ENCODE measurements around the gene MEST.
"Not testable (repeated sequence)": the region's sequence is repeated elsewhere in the genome, so short reads cannot be mapped to it uniquely, and the experiment has no call there.

DNA sequence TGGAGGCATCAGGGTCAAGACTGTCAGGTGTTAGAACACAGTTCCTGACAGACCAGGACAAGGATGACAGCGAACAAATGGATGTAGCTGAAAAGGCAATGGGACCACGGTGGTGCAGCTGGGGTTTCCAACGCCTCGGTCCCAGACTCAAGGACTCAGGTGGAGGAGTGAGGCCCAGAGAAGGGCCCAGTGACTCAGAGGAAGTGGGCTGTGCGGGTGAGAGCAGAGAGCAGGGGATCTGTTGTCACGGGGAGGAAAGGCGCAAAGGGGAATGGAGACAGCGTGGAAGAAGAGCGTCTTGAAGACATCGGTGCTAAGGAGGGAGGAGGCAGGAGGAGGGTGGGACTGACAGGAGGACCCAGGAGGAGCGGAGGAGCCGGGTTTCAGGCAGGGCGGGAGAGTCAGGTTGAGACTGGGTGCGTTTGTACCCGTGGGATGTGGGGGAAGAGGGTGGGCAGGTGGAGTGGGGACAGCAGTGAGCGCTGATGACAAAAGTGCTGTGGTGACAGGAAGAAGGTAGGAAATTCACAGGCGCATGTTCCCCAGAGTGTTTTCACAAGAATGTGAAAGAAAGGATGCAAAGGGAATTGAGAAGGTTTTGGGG, 36.0 kb downstream of the MEST start:
- TF ChIP-seq, protein P1, sequence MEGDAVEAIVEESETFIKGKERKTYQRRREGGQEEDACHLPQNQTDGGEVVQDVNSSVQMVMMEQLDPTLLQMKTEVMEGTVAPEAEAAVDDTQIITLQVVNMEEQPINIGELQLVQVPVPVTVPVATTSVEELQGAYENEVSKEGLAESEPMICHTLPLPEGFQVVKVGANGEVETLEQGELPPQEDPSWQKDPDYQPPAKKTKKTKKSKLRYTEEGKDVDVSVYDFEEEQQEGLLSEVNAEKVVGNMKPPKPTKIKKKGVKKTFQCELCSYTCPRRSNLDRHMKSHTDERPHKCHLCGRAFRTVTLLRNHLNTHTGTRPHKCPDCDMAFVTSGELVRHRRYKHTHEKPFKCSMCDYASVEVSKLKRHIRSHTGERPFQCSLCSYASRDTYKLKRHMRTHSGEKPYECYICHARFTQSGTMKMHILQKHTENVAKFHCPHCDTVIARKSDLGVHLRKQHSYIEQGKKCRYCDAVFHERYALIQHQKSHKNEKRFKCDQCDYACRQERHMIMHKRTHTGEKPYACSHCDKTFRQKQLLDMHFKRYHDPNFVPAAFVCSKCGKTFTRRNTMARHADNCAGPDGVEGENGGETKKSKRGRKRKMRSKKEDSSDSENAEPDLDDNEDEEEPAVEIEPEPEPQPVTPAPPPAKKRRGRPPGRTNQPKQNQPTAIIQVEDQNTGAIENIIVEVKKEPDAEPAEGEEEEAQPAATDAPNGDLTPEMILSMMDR (IDR thresholded peaks at IDR 0.05), result not testable (repeated sequence)
- not testable (repeated sequence) for TF ChIP-seq POLR2AphosphoS5 (IDR thresholded peaks at IDR 0.05)
